Epithelial cell of esophagus (primary cell): Measurements from ENCODE around the gene CCDC142.
A peak's percentile ranks its signal among the peaks of the same experiment; 100 is the strongest.

Experiments used
- DNase-seq: peaks from one replicate; pipeline ENCODE4 v3.0.0; 2010; ENCODE audit warnings: low read depth
- H3K4me3 ChIP-seq: 2 replicates; pipeline ENCODE4 v1.5.1; 2011; ENCODE audit warnings: mild to moderate bottlenecking, low read length, control low read depth
- CTCF ChIP-seq: IDR thresholded peaks from 2 replicates; pipeline ENCODE4 v1.5.1; 2011; ENCODE audit warnings: low read depth, mild to moderate bottlenecking, low read length, control low read depth, inconsistent platforms; ENCODE audit not compliant: insufficient read depth; ENCODE audit errors: missing control alignments

CCDC142 gene

GRCh38 chr2:74512744-74513604 is 30.2 kb upstream of the CCDC142 start:
- no peak for DNase-seq
- no peak for TF ChIP-seq CTCF
- no peak overlapping the region for H3K4me3 ChIP-seq

- no peak overlapping the region for H3K4me3 ChIP-seq
- no peak for DNase-seq
- no peak for TF ChIP-seq CTCF
Observed at GRCh38 chr2:74511104-74511989, 28.5 kb upstream of the CCDC142 start.

DNA sequence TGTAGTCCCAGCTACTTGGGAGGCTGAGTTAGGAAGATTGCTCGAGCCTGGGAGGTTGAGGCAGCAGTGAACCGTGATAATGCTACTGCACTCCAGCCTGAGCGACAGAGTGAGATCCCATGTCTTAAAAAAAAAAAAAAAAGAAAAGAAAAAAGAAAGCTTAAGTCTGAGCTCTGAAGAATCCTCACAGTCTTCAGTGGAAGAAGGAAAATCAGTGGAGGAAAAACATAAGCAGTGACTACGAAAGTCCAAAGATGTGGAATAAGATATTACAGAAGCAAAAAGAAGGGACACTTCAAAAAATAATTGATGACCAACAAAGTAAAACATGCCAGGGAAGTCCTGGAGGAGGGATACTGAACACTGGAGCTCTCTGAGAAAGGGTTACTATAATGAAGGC is 27.5 kb upstream of the CCDC142 start:
- no peak overlapping the region for H3K4me3 ChIP-seq
- no peak for TF ChIP-seq CTCF
- DNase-seq = no peak

DNA sequence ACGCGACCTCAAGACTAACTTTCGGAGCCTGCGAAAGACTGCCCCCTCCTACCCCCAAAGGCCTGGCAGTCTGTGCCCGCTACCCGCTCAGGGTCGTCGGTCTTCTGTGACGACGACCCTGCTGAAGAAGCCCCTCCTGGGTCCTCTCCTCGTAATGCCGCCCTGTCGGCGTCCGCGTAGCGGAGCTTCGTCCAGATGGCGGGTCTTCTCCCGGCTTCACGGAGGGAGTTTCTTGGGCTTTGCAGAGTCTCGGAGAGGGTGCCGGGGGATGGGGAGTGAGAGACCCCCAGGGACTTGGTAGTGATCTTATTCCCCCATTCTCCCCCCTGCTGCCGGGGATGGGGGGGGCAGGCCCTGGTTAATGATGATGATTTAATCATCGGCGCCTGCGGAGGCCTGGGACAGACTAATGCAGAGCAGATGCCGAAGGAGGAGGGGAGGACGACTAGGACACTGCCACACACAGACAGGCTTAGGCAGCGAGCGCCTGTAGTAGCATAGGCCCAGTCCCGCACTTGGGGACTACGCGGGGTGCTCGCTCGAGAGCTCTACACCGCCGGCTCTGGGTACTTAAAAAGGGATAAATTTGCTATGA is 25.2 kb upstream of the CCDC142 start:
- DNase-seq = peak; percentile 45
- TF ChIP-seq CTCF = no peak
- H3K4me3 ChIP-seq = peak overlapping the region; percentile 97

DNA sequence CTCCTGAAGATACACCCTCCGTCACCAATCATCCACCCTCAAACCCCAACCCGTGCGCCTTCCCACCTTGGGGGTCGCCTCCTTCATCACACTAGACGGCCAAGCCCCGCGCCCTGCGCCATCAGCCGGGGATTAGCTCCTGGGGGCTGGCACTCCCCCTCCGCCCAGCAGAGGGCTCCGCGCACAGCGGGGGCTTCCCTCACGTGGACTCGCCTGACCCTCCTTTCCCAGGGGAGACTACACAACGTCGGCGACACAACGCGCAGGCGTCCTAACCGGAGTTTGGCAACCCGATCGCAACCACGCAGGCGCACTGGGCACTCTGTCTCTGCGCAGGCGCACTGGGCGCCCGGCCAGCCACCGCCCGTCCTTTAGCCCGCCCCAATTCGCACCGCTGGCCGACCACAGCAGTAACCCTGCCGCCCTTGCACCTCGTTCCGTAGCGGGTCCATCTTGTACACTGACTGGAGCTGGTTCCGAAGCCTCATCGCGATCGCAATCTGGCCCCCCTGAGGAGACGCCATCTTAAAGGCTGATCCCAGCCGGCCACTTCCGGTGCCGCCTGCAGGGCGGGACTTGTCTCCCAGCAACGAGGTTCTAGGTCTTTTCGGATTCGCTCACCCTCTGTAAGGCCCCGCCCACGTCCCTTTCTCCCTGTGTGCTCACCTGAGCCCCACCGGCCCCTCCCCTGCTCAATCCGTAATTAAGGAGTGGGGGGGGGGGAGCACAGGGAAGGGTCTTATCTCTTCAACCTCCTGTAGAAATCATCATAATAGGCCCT is 24.5 kb upstream of the CCDC142 start, which contains the start of gene PCGF1:
TSS of gene PCGF1 (minus strand) at position 551 of the 781 bp plus-strand sequence. CDS start at position 524, 27 bp downstream.
- TF ChIP-seq CTCF = no peak
- peak within 1 kb of the TSS; percentile 97 for H3K4me3 ChIP-seq
- peak; percentile 99 for DNase-seq

DNA sequence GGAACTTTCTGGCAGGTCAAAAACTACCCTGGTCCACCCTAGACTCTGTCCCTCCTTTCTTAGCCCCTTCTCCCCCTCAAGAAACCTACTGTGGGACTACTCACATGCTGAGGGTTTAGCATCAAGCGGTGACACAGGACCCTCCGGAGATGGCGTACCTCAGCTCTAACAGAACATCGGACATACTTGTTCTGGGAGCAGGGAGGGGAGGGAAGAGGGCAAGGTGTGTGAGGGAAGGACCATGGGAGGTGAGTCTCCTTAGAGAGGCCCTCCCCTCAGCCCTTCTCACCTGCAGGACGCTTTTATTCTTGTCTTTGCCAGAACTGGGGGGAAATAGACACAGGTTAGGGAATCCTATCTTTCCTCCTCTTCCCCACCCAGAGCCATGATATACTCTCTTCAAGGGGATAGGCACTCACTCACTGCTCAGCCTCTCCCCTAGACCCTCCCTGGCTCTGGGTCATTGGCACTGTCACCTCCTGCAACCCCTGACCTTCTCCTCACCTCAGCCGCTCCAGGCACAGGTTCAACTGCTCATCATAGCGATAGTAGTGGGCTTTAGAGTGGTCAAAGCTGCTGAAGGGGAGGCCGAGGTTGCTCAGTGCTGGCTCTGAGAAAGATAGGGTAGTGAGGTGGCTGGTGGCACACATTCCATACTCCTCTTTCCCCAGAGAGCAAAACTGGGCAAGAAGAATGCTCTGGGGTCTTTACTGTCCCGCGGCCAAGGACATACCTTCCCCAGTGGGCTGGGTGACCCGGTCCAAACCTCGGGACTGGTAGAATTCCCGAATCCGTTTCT is 22.8 kb upstream of the CCDC142 start:
- no peak for TF ChIP-seq CTCF
- DNase-seq = no peak
- H3K4me3 ChIP-seq = peak overlapping the region; percentile 18
